DND-41 (cell line): Measurements from ENCODE around the gene GGCT.

Experiments used
- ATAC-seq: fragments of 200-7000 bp; cut with Tn5 transposase; 3 replicates; pipeline ENCODE4 v1.9.1; 2021; ENCODE audit warnings: low read depth; ENCODE audit not compliant: insufficient read depth
- DNase-seq: peaks from one replicate; pipeline ENCODE4 v3.0.0-alpha.2; 2020
- H2AFZ ChIP-seq: 2 replicates; pipeline ENCODE4 v1.6.0; 2012; ENCODE audit warnings: low read depth, low read length
- H3K27ac ChIP-seq: 2 replicates; pipeline ENCODE4 v1.5.1; 2012; ENCODE audit warnings: low read length, inconsistent platforms
- H3K27me3 ChIP-seq: fragments of 200-600 bp; sonication (generic); 2 replicates; pipeline ENCODE4 v1.6.0; 2012; ENCODE audit warnings: low read length, mild to moderate bottlenecking, inconsistent platforms; ENCODE audit not compliant: insufficient read depth, poor library complexity
- H3K36me3 ChIP-seq: 2 replicates; pipeline ENCODE4 v1.5.1; 2012; ENCODE audit warnings: low read length, inconsistent platforms; ENCODE audit not compliant: insufficient read depth
- H3K4me1 ChIP-seq: 2 replicates; pipeline ENCODE4 v1.5.1; 2012; ENCODE audit warnings: mild to moderate bottlenecking, low read length; ENCODE audit not compliant: insufficient read depth
- H3K4me2 ChIP-seq: 2 replicates; pipeline ENCODE4 v1.6.0; 2012; ENCODE audit warnings: mild to moderate bottlenecking, moderate library complexity, low read length, inconsistent platforms; ENCODE audit not compliant: insufficient read depth
- H3K4me3 ChIP-seq, 2 experiments: fragments of 200-600 bp in 1 of 2; shearing (Covaris generic) in 1 of 2; 2 replicates each; pipeline ENCODE4 v1.5.1; 2012 to 2016; ENCODE audit warnings: inconsistent platforms in 2 of 2, low read length in 2 of 2, mild to moderate bottlenecking in 2 of 2, low read depth in 1 of 2, moderate library complexity in 1 of 2
- H3K79me2 ChIP-seq: 2 replicates; pipeline ENCODE4 v1.6.0; 2012; ENCODE audit warnings: low read length, inconsistent platforms; ENCODE audit not compliant: insufficient read depth
- H3K9ac ChIP-seq: 2 replicates; pipeline ENCODE4 v1.6.0; 2012; ENCODE audit warnings: low read depth, mild to moderate bottlenecking, inconsistent platforms, low read length, moderate library complexity
- H3K9me3 ChIP-seq: 2 replicates; pipeline ENCODE4 v1.5.1; 2012; ENCODE audit warnings: low read length, moderate library complexity, mild to moderate bottlenecking, inconsistent platforms; ENCODE audit not compliant: insufficient read depth, severe bottlenecking
- H4K20me1 ChIP-seq: 2 replicates; pipeline ENCODE4 v1.6.0; 2012; ENCODE audit warnings: low read length; ENCODE audit not compliant: insufficient read depth
- CTCF ChIP-seq: IDR thresholded peaks from 2 replicates; pipeline ENCODE4 v1.5.1; 2012; ENCODE audit warnings: borderline replicate concordance, low read length, moderate library complexity, mild to moderate bottlenecking; ENCODE audit not compliant: poor library complexity, severe bottlenecking; ENCODE audit errors: extremely low read depth
- EZH2 ChIP-seq: IDR thresholded peaks from 3 replicates; pipeline ENCODE4 v1.6.1; 2012; ENCODE audit warnings: borderline replicate concordance, low read depth, mild to moderate bottlenecking, moderate library complexity, low read length, inconsistent platforms; ENCODE audit not compliant: severe bottlenecking

Gene GGCT

GRCh38 chr7:30474485-30474884 lies 30.1 kb downstream of the GGCT start:
- H3K4me1 ChIP-seq, result peaks cover 34% of the 10 kb centered on the region
- no peak overlapping the region for H3K27ac ChIP-seq
- H3K27me3 ChIP-seq, result no peaks in the 10 kb centered on the region
- TF ChIP-seq CTCF, result no peak
- no peak for TF ChIP-seq EZH2
- no peak overlapping the region for H2AFZ ChIP-seq
- peaks cover 18% of the 10 kb centered on the region; the same call in 1 of the 2 replicates for H4K20me1 ChIP-seq
- DNase-seq (no peak), ATAC-seq (no peak)
- H3K36me3 ChIP-seq, result peaks cover 18% of the 10 kb centered on the region
- no peaks in the 10 kb centered on the region for H3K9me3 ChIP-seq
- H3K4me2 ChIP-seq, result no peak overlapping the region
- no peak overlapping the region for H3K4me3 ChIP-seq
- H3K9ac ChIP-seq, result no peak overlapping the region
- H3K79me2 ChIP-seq, result peaks cover 85% of the 10 kb centered on the region

- H3K9me3 ChIP-seq, result no peaks in the 10 kb centered on the region
- peaks cover 28% of the 10 kb centered on the region for H3K4me1 ChIP-seq
- H3K9ac ChIP-seq, result no peak overlapping the region
- no peak overlapping the region for H3K27ac ChIP-seq
- H3K36me3 ChIP-seq, result peaks cover 18% of the 10 kb centered on the region
- DNase-seq (no peak), ATAC-seq (no peak)
- no peak overlapping the region for H3K4me2 ChIP-seq
- H2AFZ ChIP-seq, result no peak overlapping the region
- H3K79me2 ChIP-seq, result peaks cover 89% of the 10 kb centered on the region
- no peak overlapping the region for H3K4me3 ChIP-seq
- H3K27me3 ChIP-seq, result no peaks in the 10 kb centered on the region
- no peak for TF ChIP-seq CTCF
- no peak for TF ChIP-seq EZH2
- H4K20me1 ChIP-seq, result peaks cover 20% of the 10 kb centered on the region; the same call in 1 of the 2 replicates
Observed at GRCh38 chr7:30473903-30474302, 30.7 kb downstream of the GGCT start.

- Histone ChIP-seq H3K4me1 (peaks cover 26% of the 10 kb centered on the region), H4K20me1 (peaks cover 20% of the 10 kb centered on the region; the same call in 1 of the 2 replicates), H3K27ac (no peak overlapping the region), H3K4me3 (no peak overlapping the region), H3K79me2 (peaks cover 91% of the 10 kb centered on the region), H3K9ac (no peak overlapping the region), H3K4me2 (no peak overlapping the region), H3K27me3 (no peaks in the 10 kb centered on the region), H3K36me3 (peaks cover 18% of the 10 kb centered on the region), H2AFZ (no peak overlapping the region), H3K9me3 (no peaks in the 10 kb centered on the region)
- TF ChIP-seq CTCF (no peak), EZH2 (no peak)
- DNase-seq (no peak), ATAC-seq (no peak)
Observed at GRCh38 chr7:30472784-30473775, 31.5 kb downstream of the GGCT start.
